GM20000 (cell line): ENCODE measurements around the gene OSGIN1.
A peak's percentile ranks its signal among the peaks of the same experiment; 100 is the strongest.

Experiments used
- DNase-seq: peaks from one replicate; pipeline ENCODE4 v3.0.0; 2012; ENCODE audit warnings: low spot score
- CTCF ChIP-seq: IDR thresholded peaks from 2 replicates; pipeline ENCODE4 v1.5.1; 2012; ENCODE audit warnings: mild to moderate bottlenecking, control low read depth; ENCODE audit errors: extremely low read depth, missing control alignments

Gene OSGIN1

GRCh38 chr16:83952940-83953795 is at the start of gene OSGIN1:
TSS of gene OSGIN1 (plus strand) at chr16:83953240. CDS start at chr16:83957672, 4,432 bp downstream.
- peak; percentile 86 for DNase-seq
- no peak for TF ChIP-seq CTCF

- no peak for DNase-seq
- no peak for TF ChIP-seq CTCF
These were observed 49.3 kb upstream of the OSGIN1 start for GRCh38 chr16:83903751-83904150.

- TF ChIP-seq CTCF, result no peak
- no peak for DNase-seq
These were observed 46.4 kb upstream of the OSGIN1 start for GRCh38 chr16:83906683-83907082.

GRCh38 chr16:83907111-83907510 is 45.9 kb upstream of the OSGIN1 start:
- no peak for TF ChIP-seq CTCF
- no peak for DNase-seq

- no peak for TF ChIP-seq CTCF
- no peak for DNase-seq
These were observed 45.3 kb upstream of the OSGIN1 start for GRCh38 chr16:83907631-83908250.

GRCh38 chr16:83908798-83909197 is 44.2 kb upstream of the OSGIN1 start:
- no peak for TF ChIP-seq CTCF

GRCh38 chr16:83911290-83911689 is 41.8 kb upstream of the OSGIN1 start:
- DNase-seq, result no peak
- no peak for TF ChIP-seq CTCF

More at GRCh38 chr16:83908798-83909197, 44.2 kb upstream of the OSGIN1 start:
- DNase-seq, result no peak
